Measurements from ENCODE around the gene RRAGA.
"Not testable (repeated sequence)": the region's sequence is repeated elsewhere in the genome, so short reads cannot be mapped to it uniquely, and the experiment has no call there.

Gene RRAGA

GRCh38 chr9:19018201-19018600 lies 31.0 kb upstream of the RRAGA start:
- Histone ChIP-seq H3K79me2 (ENCODE audit: insufficient read depth, low read length) (no peaks in the 10 kb centered on the region), H2AFZ (ENCODE audit: low read depth, low read length) (no peak overlapping the region), H3K4me1 (ENCODE audit: insufficient read depth, low read length) (no peaks in the 10 kb centered on the region), H3K36me3 (ENCODE audit: insufficient read depth, low read length) (no peaks in the 10 kb centered on the region), H3K9ac (ENCODE audit: low read depth, low read length) (no peak overlapping the region), H3K4me2 (ENCODE audit: insufficient read depth, low read length) (no peak overlapping the region), H3K27ac (ENCODE audit: low read length) (no peak overlapping the region), H3K4me3 (ENCODE audit: low read depth in 1 of 2, low read length in 2 of 2) (no peak overlapping the region), H4K20me1 (ENCODE audit: insufficient read depth, low read length) (no peaks in the 10 kb centered on the region), H3K27me3 (ENCODE audit: insufficient read depth, low read length, poor library complexity) (no peaks in the 10 kb centered on the region), H3K9me3 (ENCODE audit: insufficient read depth, low read length, severe bottlenecking) (no peaks in the 10 kb centered on the region)
- DNase-seq (no peak), ATAC-seq (ENCODE audit: insufficient read depth, low read depth) (no peak)
- TF ChIP-seq CTCF (IDR thresholded peaks at IDR 0.05; ENCODE audit: borderline replicate concordance, extremely low read depth, low read length, poor library complexity, severe bottlenecking) = no peak

GRCh38 chr9:19020886-19021455 lies 28.3 kb upstream of the RRAGA start:
- Histone ChIP-seq H4K20me1 (ENCODE audit: insufficient read depth, low read length) (no peaks in the 10 kb centered on the region), H3K4me2 (ENCODE audit: insufficient read depth, low read length) (no peak overlapping the region), H2AFZ (ENCODE audit: low read depth, low read length) (no peak overlapping the region), H3K36me3 (ENCODE audit: insufficient read depth, low read length) (no peaks in the 10 kb centered on the region), H3K4me1 (ENCODE audit: insufficient read depth, low read length) (no peaks in the 10 kb centered on the region), H3K9ac (ENCODE audit: low read depth, low read length) (no peak overlapping the region), H3K27ac (ENCODE audit: low read length) (no peak overlapping the region), H3K79me2 (ENCODE audit: insufficient read depth, low read length) (no peaks in the 10 kb centered on the region), H3K4me3 (ENCODE audit: low read depth in 1 of 2, low read length in 2 of 2) (no peak overlapping the region), H3K27me3 (ENCODE audit: insufficient read depth, low read length, poor library complexity) (no peaks in the 10 kb centered on the region), H3K9me3 (ENCODE audit: insufficient read depth, low read length, severe bottlenecking) (no peaks in the 10 kb centered on the region)
- no peak for TF ChIP-seq EZH2 (IDR thresholded peaks at IDR 0.05; ENCODE audit: borderline replicate concordance, low read depth, low read length, severe bottlenecking)
- TF ChIP-seq CTCF (IDR thresholded peaks at IDR 0.05; ENCODE audit: borderline replicate concordance, extremely low read depth, low read length, poor library complexity, severe bottlenecking) = no peak
- DNase-seq = no peak
- ATAC-seq (ENCODE audit: insufficient read depth, low read depth) = no peak

- not testable (repeated sequence) for ATAC-seq (ENCODE audit: insufficient read depth, low read depth); H3K79me2 ChIP-seq (ENCODE audit: insufficient read depth, low read length); H2AFZ ChIP-seq (ENCODE audit: low read depth, low read length); H3K36me3 ChIP-seq (ENCODE audit: insufficient read depth, low read length); H3K9me3 ChIP-seq (ENCODE audit: insufficient read depth, low read length, severe bottlenecking); H3K4me3 ChIP-seq (ENCODE audit: low read depth in 1 of 2, low read length in 2 of 2); DNase-seq; H3K27me3 ChIP-seq (ENCODE audit: insufficient read depth, low read length, poor library complexity); H4K20me1 ChIP-seq (ENCODE audit: insufficient read depth, low read length); H3K4me2 ChIP-seq (ENCODE audit: insufficient read depth, low read length); H3K4me1 ChIP-seq (ENCODE audit: insufficient read depth, low read length); H3K27ac ChIP-seq (ENCODE audit: low read length); H3K9ac ChIP-seq (ENCODE audit: low read depth, low read length)
Observed at GRCh38 chr9:19021649-19022048, 27.6 kb upstream of the RRAGA start.

DNA sequence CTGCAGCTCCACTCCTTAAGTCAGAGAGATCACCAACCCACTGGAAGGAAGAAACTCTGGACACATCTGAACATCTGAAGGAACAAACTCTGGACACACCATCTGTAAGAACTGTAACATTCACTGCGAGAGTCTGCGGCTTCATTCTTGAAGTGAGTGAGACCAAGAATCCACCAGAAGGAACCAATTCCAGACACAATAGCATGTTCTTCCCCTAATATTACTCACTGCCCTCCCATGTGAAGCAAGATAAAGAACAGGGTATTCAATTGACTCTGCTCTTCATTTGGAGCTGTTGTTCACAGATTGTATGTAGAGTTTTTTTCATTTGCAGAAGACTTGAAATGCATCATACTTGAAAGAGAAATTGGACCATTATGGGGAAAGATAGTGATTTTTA lies 27.0 kb upstream of the RRAGA start:
- H3K27ac ChIP-seq (ENCODE audit: low read length) = no peak overlapping the region
- H3K4me1 ChIP-seq (ENCODE audit: insufficient read depth, low read length) = no peaks in the 10 kb centered on the region
- no peak overlapping the region for H3K9ac ChIP-seq (ENCODE audit: low read depth, low read length)
- no peaks in the 10 kb centered on the region for H3K9me3 ChIP-seq (ENCODE audit: insufficient read depth, low read length, severe bottlenecking)
- no peaks in the 10 kb centered on the region for H4K20me1 ChIP-seq (ENCODE audit: insufficient read depth, low read length)
- no peak overlapping the region for H2AFZ ChIP-seq (ENCODE audit: low read depth, low read length)
- no peaks in the 10 kb centered on the region for H3K27me3 ChIP-seq (ENCODE audit: insufficient read depth, low read length, poor library complexity)
- no peaks in the 10 kb centered on the region for H3K79me2 ChIP-seq (ENCODE audit: insufficient read depth, low read length)
- TF ChIP-seq CTCF (IDR thresholded peaks at IDR 0.05; ENCODE audit: borderline replicate concordance, extremely low read depth, low read length, poor library complexity, severe bottlenecking) (no peak), EZH2 (IDR thresholded peaks at IDR 0.05; ENCODE audit: borderline replicate concordance, low read depth, low read length, severe bottlenecking) (no peak)
- H3K36me3 ChIP-seq (ENCODE audit: insufficient read depth, low read length) = no peaks in the 10 kb centered on the region
- ATAC-seq (ENCODE audit: insufficient read depth, low read depth) = no peak
- DNase-seq = no peak
- no peak overlapping the region for H3K4me2 ChIP-seq (ENCODE audit: insufficient read depth, low read length)
- H3K4me3 ChIP-seq (ENCODE audit: low read depth in 1 of 2, low read length in 2 of 2) = no peak overlapping the region

Data from DND-41 (cell line).